ENCODE results near the gene ZNF629.
A peak's percentile ranks its signal among the peaks of the same experiment; 100 is the strongest.

Gene ZNF629

DNA sequence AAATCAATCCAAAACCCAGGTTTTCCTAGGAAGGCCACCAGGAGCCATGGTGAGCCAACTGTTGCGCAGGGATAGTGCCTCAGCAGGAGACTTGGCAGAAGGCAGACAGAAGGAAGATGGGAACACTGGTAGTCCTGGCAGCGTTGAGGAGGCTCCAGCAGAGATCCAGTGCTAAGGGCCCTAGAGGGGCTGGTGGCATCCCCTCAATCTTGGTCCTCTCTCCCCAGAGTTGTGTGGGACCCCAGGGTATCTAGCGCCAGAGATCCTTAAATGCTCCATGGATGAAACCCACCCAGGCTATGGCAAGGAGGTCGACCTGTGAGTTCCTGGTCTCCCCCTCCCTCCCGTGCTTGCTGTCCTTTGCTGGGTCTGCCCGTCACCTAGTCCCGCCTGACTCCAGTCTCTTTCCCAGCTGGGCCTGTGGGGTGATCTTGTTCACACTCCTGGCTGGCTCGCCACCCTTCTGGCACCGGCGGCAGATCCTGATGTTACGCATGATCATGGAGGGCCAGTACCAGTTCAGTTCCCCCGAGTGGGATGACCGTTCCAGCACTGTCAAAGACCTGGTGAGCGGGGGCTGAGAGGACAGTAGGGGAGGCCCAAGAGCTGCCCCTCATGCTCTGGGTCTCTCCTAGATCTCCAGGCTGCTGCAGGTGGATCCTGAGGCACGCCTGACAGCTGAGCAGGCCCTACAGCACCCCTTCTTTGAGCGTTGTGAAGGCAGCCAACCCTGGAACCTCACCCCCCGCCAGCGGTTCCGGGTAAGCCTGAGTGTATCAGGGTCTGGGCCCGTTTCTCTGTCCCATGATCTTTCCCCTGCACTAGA, 30.8 kb downstream of the ZNF629 start:
- Histone ChIP-seq H3K4me1 (ENCODE audit: insufficient read depth, low read length) (no peaks in the 10 kb centered on the region), H3K36me3 (ENCODE audit: insufficient read depth, low read length) (no peaks in the 10 kb centered on the region), H3K9ac (ENCODE audit: low read depth, low read length) (no peak overlapping the region), H3K9me3 (ENCODE audit: control insufficient read depth, insufficient read depth, low read length) (no peaks in the 10 kb centered on the region)

DNA sequence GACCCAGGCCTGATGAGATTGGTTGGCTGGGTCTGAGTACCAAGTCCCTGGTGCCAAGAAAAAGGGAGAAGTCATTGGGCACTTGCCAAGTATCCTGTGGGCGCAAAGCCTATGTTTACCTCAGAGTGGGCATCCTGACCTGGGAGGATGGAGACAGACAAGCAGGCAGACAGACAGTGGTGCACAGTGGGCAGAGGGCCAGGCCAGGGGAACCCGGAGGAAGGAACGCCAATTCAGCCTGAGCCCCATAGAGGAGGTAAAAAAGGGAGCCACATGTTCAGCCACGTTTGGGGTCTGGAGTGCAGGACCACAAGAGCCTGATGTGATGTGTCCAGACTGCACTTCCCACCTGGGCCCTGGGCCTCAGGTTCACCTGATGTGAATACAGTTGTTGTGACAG, 33.4 kb downstream of the ZNF629 start:
- Histone ChIP-seq H3K9me3 (ENCODE audit: control insufficient read depth, insufficient read depth, low read length) (no peaks in the 10 kb centered on the region), H3K9ac (ENCODE audit: low read depth, low read length) (no peak overlapping the region), H3K4me1 (ENCODE audit: insufficient read depth, low read length) (no peaks in the 10 kb centered on the region), H3K36me3 (ENCODE audit: insufficient read depth, low read length) (0 out of 2 replicates have a peak, but pooled peaks cover 3% of the 10 kb centered on the region)

GRCh38 chr16:30750876-30751465, 36.0 kb downstream of the ZNF629 start:
- Histone ChIP-seq H3K9ac (ENCODE audit: low read depth, low read length) (no peak overlapping the region), H3K4me1 (ENCODE audit: insufficient read depth, low read length) (no peaks in the 10 kb centered on the region), H3K36me3 (ENCODE audit: insufficient read depth, low read length) (0 out of 2 replicates have a peak, but pooled peaks cover 3% of the 10 kb centered on the region), H3K9me3 (ENCODE audit: control insufficient read depth, insufficient read depth, low read length) (no peaks in the 10 kb centered on the region)

DNA sequence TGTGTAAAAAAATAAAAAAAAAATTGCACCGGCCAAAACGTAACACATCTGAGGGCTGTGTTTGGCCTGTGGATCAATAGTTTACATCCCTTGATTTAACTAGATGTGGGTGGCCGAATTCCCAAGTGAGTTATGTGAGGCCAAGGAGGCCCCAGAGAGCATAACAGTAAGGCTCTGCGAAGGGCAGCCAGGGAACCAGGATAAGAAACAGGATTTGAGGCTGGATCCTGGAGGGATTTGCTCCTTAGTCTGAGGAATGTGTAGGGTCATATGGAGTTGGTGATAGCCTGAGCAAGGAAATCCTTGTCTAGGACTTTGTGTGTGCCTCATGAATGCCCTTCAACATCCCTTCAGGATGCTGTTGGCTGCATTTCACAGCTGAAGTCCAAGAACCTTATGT, 36.8 kb downstream of the ZNF629 start:
- no peaks in the 10 kb centered on the region for H3K4me1 ChIP-seq (ENCODE audit: insufficient read depth, low read length)
- no peak overlapping the region for H3K9ac ChIP-seq (ENCODE audit: low read depth, low read length)
- H3K36me3 ChIP-seq (ENCODE audit: insufficient read depth, low read length) = peaks cover 3% of the 10 kb centered on the region; the same call in 1 of the 2 replicates
- no peaks in the 10 kb centered on the region for H3K9me3 ChIP-seq (ENCODE audit: control insufficient read depth, insufficient read depth, low read length)

GRCh38 chr16:30748634-30749445, 38.2 kb downstream of the ZNF629 start:
- Histone ChIP-seq H3K36me3 (ENCODE audit: insufficient read depth, low read length) (peaks cover 3% of the 10 kb centered on the region; the same call in 1 of the 2 replicates), H3K4me1 (ENCODE audit: insufficient read depth, low read length) (no peaks in the 10 kb centered on the region), H3K9ac (ENCODE audit: low read depth, low read length) (peak overlapping the region; percentile 57; the same call in 1 of the 2 replicates), H3K9me3 (ENCODE audit: control insufficient read depth, insufficient read depth, low read length) (no peaks in the 10 kb centered on the region)

- H3K9me3 ChIP-seq (ENCODE audit: control insufficient read depth, insufficient read depth, low read length) = no peaks in the 10 kb centered on the region
- peak within 1 kb of the TSS; percentile 60 for H3K9ac ChIP-seq (ENCODE audit: low read depth, low read length)
- no peaks in the 10 kb centered on the region for H3K4me1 ChIP-seq (ENCODE audit: insufficient read depth, low read length)
- peaks cover 5% of the 10 kb centered on the region for H3K36me3 ChIP-seq (ENCODE audit: insufficient read depth, low read length)
These were observed 39.0 kb downstream of the ZNF629 start, which contains the start of gene PHKG2 for GRCh38 chr16:30747799-30748633. Gene PHKG2, plus strand, starts transcription at chr16:30748425. Its CDS starts 396 bp downstream, at chr16:30748821.

DNA sequence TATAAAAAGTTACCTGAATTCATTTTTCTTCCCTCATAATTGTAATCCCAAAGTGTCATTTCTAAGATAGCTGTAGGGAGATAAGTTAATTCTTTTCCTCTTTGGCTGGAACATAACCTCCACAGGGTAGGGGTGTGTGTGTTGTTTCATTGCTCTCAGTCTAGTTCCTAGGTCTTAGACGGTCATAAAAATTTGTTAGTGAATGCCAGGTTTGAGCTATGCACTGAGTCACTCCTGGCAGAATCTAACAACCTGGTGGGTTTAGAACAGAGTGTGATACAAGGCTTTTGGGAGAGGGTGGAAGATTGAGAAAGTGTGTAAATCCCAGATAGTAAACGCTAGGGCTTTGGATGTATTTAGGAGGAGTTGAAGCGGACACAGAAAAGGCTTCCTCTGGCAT, 39.7 kb downstream of the ZNF629 start:
- H3K9me3 ChIP-seq (ENCODE audit: control insufficient read depth, insufficient read depth, low read length) = no peaks in the 10 kb centered on the region
- H3K4me1 ChIP-seq (ENCODE audit: insufficient read depth, low read length) = no peaks in the 10 kb centered on the region
- H3K36me3 ChIP-seq (ENCODE audit: insufficient read depth, low read length) = peaks cover 5% of the 10 kb centered on the region
- H3K9ac ChIP-seq (ENCODE audit: low read depth, low read length) = peak overlapping the region; percentile 60; the same call in 1 of the 2 replicates

DNA sequence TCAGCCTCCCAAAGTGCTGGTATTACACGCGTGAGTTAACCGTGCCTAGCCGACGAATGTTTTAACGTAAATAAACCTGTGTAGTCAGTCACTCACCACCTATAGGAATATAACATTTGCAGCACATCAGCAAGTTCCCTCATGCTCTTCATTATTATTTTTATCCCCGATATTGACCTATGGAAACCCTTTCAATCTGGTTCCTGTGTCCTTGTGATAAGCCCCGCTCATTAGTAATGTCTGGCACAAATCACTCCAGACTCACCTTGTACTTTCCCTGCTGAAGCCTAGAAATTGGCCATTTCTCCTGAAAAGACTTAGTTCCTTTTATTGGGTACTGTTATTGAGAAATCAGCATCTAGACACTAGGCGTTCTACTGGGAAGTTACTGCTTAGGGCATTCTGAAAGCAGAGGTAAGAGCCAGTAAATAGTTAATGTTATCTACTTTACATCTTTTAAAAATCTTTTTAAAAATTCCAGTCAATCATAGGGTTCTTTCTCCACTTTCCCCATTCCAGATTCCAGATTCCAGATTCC, 40.3 kb downstream of the ZNF629 start:
- Histone ChIP-seq H3K4me1 (ENCODE audit: insufficient read depth, low read length) (peaks cover 3% of the 10 kb centered on the region; the same call in 1 of the 2 replicates), H3K36me3 (ENCODE audit: insufficient read depth, low read length) (peaks cover 7% of the 10 kb centered on the region), H3K9me3 (ENCODE audit: control insufficient read depth, insufficient read depth, low read length) (no peaks in the 10 kb centered on the region), H3K9ac (ENCODE audit: low read depth, low read length) (no peak overlapping the region)

DNA sequence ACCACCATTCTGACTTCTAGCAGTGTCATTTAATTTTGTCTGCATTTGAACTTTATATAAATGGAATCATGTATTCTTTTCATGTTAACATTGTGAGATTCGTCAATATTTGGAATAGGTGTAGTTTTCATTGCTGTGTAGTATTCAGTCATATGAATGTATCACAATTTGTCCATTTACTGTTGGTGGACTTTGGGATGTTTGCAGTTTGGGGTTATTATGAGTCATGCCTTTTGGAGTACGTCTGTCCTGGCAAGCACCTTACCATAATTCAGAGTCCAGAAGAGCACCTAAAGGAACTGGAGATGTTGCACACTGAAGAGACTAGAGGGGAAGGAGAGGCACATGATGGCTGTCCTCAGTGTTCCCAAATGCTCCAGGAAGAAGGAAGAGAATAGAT, 41.9 kb downstream of the ZNF629 start:
- peaks cover 5% of the 10 kb centered on the region for H3K36me3 ChIP-seq (ENCODE audit: insufficient read depth, low read length)
- H3K9me3 ChIP-seq (ENCODE audit: control insufficient read depth, insufficient read depth, low read length) = no peaks in the 10 kb centered on the region
- H3K9ac ChIP-seq (ENCODE audit: low read depth, low read length) = no peak overlapping the region
- peaks cover 18% of the 10 kb centered on the region for H3K4me1 ChIP-seq (ENCODE audit: insufficient read depth, low read length)

- Histone ChIP-seq H3K36me3 (ENCODE audit: insufficient read depth, low read length) (peaks cover 5% of the 10 kb centered on the region), H3K9me3 (ENCODE audit: control insufficient read depth, insufficient read depth, low read length) (no peaks in the 10 kb centered on the region), H3K9ac (ENCODE audit: low read depth, low read length) (no peak overlapping the region), H3K4me1 (ENCODE audit: insufficient read depth, low read length) (peaks cover 24% of the 10 kb centered on the region)
These were observed 42.8 kb downstream of the ZNF629 start for GRCh38 chr16:30744183-30744582.

DNA sequence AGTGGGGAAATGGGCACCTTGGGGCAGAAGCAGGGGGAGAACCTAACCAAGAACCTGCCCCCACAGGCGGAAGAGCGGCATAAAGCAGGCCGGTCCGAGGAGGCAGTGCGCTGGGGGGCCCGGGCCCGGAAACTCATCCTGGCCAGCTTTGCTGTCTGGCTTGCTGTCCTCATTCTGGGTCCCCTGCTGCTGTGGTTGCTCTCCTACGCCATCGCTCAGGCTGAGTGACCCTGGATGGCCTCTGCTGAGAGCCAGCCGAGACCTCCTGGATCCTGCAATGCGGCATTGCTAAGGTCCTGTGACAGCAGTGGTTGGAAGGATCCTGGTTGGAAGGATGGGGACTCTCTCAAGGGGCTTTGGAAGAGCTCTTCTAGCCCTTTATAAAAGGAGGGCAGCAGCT, 43.3 kb downstream of the ZNF629 start:
- peaks cover 5% of the 10 kb centered on the region for H3K36me3 ChIP-seq (ENCODE audit: insufficient read depth, low read length)
- no peak overlapping the region for H3K9ac ChIP-seq (ENCODE audit: low read depth, low read length)
- H3K9me3 ChIP-seq (ENCODE audit: control insufficient read depth, insufficient read depth, low read length) = no peaks in the 10 kb centered on the region
- peaks cover 24% of the 10 kb centered on the region for H3K4me1 ChIP-seq (ENCODE audit: insufficient read depth, low read length)

- H3K36me3 ChIP-seq (ENCODE audit: insufficient read depth, low read length) = peaks cover 12% of the 10 kb centered on the region
- no peak overlapping the region; the same call in 1 of the 2 replicates for H3K9ac ChIP-seq (ENCODE audit: low read depth, low read length)
- no peaks in the 10 kb centered on the region for H3K9me3 ChIP-seq (ENCODE audit: control insufficient read depth, insufficient read depth, low read length)
- peaks cover 24% of the 10 kb centered on the region for H3K4me1 ChIP-seq (ENCODE audit: insufficient read depth, low read length)
These were observed 45.5 kb downstream of the ZNF629 start for GRCh38 chr16:30741461-30741914.

Data from ES-I3 (cell line).